HG02981 (cell line): ENCODE data around the gene MAGEA11.
"Not testable (repeated sequence)": the region's sequence is repeated elsewhere in the genome, so short reads cannot be mapped to it uniquely, and the experiment has no call there.

Experiments used
- ATAC-seq: cut with Tn5 transposase; IDR thresholded peaks from one replicate; pipeline ENCODE4 v1.9.1; 2021; ENCODE audit warnings: mild to moderate bottlenecking, moderate library complexity; ENCODE audit not compliant: unreplicated experiment

Gene MAGEA11

DNA sequence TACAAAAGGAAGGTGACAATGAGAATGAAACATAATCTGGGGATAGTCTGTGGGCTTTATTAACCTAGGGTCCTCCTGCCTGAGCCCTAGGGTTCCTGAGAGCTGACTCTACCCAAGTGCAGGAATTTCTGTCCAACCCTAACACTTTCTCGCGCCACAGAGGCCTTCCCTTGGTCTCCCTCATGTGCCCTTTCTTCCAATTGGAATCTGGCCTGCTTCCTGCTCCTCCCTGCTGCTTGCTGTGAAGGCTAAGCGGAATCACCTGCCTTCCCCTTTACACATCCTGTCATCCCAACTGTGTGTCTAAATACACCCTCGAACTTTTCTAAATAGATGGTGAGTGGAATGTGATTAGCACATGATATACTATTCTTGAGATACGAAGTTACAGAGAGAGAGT, 5.9 kb downstream of the MAGEA11 start:
- no peak for ATAC-seq

DNA sequence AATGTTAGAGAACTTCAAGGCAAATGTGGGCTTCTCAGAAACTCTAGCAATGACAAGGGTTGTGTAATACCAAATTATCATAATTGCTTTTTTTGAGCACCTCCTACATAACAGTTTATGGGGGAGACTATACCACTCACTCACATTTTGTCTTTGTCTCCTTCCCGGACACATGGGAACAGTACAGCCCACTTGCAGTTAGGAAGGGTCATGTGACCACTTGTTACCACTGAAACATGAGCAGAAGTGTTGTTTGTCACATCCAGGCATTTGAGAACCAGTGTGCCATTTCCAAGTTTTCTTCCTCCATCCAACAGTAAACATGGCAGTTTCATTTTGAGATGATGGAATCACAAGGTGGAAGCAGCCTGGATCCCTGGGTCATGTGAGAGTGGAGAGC, 6.9 kb downstream of the MAGEA11 start:
- ATAC-seq = no peak

DNA sequence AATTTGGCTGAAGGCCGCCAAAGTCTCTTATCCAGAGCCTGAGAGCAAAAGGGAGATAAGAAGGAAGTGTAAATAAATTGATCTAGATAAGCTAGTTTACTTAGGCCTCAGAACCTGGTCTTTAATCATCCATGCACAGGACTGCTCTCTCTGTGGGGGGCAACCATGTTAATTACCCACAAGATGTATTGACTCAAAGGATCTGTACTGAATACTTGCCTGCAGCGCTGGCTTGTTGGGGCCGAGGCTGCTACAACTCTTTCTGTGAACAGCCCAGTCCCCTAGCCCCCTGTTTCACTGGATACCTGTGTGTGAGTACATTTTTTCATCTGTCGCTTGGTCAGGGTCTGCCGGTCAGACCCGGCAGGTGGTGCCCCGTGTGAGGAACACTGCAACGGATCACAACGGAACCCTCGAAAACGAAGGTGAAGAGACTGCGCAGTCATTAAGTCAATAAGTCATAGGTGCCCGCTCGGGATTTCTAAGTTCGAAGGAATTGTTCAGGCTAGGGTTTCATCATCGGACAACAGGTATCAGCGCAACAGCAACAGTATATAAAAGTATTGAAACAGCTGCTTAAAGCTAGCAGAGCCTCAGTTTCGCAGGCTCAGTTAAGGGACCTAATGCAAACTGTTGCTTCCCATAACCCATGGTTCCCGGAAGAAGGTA, 8.3 kb downstream of the MAGEA11 start:
- no peak for ATAC-seq

DNA sequence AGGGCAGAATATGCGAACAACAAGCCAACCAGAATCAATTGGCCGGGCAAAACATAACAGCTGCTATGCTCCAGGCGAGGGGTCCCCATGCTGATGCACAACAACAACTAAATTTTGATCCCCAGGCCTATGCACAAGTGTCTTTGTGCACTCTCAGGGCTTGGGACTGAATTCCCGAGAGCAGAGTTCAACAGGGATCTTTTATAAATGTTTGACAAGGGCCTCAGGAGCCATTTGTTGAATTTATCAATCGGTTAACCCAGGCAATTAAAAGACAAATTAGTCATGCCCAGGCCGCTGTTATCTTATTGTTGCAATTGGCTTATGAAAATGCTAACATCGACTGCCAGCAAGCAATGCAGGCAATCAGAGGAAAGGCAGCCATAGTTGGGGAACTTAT, 9.4 kb downstream of the MAGEA11 start:
- ATAC-seq = not testable (repeated sequence)

DNA sequence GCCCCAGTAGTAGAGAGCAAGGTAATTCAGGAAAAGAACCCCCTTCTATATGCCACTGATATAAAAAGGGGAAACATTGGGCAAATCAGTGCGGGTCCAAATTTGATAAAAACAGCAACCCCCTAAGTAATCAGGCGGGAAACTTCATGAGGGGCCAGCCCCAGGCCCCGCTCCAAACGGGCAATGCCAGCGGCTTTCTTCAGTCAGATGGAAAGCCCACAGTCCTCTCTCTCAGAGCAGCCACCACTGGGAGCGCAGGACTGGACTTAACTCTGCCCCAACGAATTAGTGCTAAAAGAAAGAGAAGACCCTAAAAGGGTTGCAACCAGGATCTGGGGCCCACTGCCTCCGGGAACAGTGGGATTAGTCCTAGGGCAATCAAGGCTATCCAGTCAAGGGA, 9.9 kb downstream of the MAGEA11 start:
- no peak for ATAC-seq

DNA sequence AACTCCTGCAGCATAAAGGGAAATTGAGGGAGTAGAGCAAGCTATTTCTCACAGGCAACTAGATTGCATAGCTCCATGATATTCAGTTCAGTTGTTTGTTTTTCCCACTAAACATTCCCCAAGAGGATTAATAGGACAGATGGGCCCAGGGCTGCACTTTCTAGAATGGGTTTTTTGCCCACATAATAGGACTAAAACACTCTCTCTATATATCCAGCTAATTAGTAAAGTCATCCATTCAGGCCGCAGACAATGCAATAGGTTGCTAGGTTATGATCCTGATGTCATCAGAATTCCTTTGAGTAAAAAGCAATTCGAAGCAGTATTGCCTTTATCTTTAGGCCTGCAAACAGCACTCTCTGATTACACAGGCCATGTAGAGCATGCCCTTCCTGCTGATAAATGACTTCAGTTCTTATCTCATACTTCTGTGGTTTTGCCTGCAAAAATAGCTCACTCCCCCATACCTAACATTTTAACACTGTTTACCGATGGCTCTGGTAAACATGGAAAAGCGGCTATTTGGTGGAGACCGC, 11.8 kb downstream of the MAGEA11 start:
- ATAC-seq = not testable (repeated sequence)

DNA sequence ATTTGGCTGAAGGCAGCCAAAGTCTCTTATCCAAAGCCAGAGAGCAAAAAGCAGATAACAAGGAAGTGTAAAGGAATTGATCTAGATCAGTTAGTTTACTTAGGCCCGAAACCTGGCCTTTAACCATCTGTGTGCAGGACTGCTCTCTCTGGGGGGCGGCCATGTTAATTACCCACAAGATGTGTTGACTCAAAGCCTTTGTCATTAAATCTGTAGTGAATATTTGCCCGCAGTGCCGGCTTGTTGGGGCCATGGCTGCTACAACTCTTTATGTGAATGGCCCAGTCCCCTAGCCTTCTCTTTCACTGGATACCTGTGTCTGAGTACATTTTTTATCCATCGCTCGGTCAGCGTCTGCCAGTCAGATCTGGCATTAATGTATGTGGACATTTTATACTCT, 15.4 kb downstream of the MAGEA11 start:
- ATAC-seq = not testable (repeated sequence)

DNA sequence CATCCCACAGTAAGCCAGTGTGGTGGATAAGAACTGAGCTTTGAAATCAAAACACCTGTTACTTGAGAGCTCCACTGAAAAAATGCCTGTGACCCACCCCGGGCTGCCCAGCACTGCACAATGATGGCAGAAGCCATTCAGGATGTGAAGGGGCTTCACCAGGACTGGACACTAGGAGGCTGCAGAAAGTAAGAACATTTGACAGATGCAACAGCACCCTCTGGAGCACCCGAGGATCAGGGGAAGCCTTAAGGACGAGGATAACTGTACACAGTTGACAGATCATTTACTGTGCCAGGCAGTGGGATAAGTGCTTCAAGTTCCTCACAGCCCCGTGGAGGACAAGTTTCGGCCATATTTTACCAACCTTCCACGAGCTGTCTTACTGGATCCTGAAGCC, 30.4 kb downstream of the MAGEA11 start:
- ATAC-seq = not testable (repeated sequence)

DNA sequence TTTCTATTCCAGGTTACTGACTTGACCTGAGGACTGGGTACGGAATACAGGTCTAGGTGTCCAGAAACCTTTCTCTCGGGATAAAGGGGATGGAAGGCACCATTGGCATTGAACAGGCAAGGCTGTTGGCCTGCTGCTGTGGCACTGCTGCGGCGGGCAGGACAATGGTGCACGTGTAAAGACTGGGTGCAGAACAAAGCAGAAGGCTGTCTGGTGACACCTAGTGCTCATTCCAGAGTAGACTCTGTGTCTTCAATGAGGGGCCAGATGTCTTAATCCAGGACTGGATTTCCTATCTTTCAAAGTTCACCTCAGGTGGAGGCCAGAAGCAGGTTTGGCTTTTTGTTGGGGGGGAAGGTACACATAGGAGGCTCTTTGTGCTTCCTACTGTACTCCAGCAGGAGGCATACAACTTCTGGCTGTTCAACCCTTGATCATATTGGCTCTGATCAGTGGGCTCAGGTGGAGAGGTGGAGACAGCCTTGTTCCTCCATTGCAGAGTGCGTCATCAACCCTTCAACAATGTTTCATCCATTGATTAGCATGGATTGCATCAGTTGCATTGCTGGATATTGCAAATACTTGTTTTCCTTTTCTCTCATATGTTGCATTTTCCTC, 34.6 kb downstream of the MAGEA11 start:
- not testable (repeated sequence) for ATAC-seq

DNA sequence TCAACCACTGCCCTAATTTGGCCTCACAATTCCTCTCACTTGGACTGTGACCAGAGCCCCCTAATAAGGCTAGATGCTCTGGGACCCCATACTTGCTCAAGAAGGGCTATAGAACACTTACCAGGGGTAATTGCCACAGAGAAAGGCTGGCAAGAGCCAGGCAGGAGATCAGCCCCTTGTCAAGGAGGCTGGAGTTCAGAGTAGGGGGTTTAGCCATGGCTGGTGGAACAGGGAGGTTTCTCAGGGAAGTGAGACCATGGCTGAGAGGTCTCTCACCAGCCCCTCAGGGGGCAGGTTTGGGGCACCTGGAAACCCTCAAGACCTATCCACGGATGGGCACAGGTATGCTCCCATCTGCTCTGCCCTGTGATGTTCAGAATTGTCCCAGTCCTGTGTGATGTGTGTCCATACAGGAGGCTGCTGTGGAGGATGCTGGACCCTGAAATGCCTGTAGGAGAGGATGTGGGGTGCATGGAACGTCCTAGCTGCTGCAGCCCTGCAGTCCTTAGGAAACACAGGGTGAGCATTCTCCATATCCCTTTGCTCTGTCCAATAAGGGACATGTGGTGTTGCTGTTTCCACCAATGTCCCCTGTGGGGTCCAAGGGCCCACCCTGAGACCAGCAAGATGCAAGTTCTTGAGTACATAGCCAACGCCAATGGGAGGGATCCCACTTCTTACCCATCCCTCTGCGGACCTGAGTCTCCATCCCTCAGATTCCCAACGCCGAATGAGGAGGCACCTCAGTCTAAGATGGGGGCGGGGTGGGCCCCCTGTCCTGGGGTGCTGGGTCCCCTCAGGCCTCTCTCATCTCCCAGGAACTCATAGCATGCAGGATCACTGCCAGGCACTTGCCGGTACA, 45.6 kb downstream of the MAGEA11 start:
- no peak for ATAC-seq

DNA sequence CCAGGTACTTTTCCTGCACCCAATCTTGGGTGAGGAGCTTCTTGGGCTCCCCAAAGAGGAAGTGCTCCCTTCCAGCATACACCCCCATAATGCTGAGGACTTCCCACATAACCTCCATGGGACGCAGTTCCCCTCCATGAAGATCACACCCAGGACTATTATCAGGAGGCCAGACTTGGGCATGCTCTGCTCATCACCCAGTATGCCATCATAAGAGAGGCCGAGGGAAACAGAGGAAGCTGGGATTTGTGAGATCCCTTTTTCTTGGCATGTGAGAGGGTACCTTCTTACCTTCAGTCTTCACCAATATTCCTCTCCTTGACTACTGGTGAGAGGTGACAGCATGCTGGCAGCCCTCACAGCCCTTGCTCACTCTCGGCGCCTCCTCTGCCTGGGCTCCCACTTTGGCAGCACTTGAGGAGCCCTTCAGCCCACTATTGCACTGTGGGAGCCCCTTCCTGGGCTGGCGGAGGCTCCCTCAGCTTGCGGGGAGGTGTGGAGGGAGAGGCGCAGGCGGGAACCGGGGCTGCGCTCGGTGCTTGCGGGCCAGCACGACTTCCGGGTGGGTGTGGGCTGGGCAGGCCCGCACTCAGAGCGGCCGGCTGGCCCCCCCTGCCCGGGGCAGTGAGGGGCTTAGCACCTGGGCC, 46.3 kb downstream of the MAGEA11 start:
- no peak for ATAC-seq

DNA sequence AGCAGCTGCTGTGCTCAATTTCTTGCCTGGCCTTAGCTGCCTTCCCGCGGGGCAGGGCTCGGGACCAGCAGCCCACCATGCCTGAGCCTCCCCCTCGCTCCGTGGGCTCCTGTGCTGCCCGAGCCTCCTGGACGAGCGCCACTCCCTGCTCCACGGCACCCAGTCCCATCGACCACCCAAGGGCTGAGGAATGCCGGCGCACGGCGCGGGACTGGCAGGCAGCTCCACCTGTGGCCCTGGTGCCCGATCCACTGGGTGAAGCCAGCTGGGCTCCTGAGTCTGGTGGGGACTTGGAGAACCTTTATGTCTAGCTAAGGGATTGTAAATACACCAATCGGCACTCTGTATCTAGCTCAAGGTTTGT, 46.8 kb downstream of the MAGEA11 start:
- not testable (repeated sequence) for ATAC-seq

DNA sequence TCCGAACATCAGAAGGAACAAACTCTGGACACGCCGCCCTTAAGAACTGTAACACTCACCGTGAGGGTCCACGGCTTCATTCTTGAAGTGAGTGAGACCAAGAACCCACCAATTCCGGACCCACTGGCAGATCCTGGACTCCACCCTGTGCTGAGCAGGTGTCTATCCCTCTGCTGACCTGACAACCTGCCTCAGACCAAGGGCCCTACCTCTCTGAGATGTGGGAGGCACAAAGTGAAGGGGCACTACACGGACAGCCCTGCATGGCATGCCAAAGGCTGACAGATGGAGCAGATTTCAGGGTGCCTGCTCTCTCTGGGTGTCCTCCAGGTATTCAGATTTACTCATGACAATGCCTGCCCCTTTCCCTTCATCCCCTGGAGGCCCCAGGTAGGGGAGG, 48.0 kb downstream of the MAGEA11 start:
- no peak for ATAC-seq

DNA sequence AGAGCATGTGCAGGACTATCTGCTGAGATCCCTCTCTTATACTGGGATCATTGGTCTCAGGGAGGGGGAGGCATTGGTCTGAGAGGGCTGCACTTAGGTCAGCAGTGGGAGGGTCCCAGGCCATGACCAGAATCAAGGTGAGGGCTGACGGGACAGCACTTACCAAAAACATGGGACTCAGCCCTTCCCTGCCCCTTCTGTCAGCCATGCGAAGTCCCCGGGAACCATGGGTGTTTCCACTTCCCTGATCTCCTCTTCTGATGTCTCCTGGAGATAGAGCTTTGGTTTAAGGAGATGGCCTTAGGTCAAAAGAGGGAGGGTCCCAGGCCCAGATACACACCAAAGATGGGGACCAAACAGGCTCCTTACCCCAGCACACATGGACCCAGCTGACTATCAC, 49.1 kb downstream of the MAGEA11 start:
- no peak for ATAC-seq

DNA sequence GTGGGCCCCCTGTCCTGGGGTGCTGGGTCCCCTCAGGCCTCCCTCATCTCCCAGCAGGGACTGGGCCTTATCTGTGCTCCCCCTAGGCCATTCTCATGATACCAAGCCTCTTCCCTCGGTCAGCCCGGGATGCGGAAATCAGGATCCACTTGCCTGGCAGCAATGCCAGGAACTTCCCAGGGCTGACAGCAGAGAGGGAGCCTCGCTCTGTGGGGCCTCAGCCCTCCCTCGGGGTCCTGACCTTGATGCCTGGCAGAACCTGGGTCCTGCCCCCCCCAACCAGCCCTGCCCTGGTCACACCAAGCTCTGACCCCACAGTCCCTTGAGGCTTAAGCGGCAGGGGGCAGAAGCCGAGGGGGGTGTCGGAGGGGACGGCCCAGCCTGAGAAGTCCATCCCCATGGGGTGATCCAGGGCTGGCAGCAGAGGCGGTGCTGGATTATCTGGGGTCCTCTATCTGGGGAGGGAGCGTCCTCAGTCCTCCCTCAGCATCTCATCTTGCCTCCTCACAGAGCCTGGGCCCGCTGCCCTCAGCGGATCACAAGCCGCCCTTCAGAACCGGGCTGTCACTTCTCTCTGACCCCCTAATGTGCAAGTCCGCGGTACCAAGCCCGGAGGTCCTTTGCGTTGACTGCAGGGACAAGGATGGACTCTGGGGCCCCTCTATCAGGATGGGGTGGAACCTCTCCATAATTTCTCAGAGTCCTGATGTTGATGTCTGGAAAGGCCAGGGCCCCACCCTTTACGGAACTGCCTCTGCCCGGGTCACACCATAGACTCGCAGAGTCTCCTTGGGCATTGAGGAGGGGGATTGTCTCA, 50.2 kb downstream of the MAGEA11 start:
- ATAC-seq = not testable (repeated sequence)

DNA sequence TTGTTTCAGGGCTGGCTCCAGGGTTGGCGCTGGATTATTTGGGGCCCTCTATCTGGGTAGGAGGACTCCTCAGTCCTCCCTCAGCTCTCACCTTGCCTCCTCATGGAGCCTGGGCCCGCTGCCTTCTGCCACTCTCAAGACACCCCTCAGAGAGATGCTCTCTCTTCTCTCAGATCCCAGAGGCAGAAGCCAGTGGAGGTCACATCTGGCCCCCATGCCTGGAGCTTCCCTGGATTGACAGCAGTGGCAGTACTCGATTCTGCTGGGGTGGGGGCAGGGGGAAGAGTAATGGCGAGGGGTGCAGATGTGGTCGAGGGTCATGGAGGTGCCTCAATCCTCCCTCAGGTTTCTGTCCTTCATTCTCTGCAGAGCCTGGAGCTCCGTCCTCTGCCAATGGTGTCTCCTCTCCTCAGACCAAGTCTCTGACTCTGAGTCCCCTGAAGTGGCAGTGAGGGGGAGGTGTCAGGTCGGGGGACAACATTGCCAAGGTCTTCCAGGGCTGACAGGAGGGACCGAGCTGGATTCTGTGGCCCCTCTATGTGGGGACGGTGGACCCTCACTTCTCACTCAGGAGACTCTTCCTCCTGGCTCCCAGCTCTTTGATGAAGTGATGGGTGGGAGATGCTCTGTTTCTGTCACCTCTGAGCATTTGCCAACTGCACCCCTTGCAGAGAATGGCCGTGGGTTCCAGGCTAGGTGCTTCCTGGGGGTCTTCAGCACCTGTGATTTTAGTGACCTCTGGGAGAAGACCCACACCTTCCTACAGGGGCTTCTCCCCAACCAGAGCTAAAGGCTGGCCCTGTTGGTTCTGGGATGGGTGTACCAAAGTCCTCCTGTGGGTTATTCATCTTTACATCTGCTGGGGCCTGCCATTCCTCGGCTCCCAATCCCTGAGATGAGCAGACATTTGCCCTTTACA, 51.1 kb downstream of the MAGEA11 start:
- ATAC-seq = no peak
